AG04449 (cell line): ENCODE data around the gene ABL2.

Source experiments
- CTCF ChIA-PET: fragments of 350-600 bp; formaldehyde crosslinking; extraction: SDS; loops from one replicate; lab custom pipeline; 2021; ENCODE audit warnings: antibody characterized with exemption; lab: Yijun Ruan, JAX
- POLR2A ChIA-PET: fragments of 400-600, 350-600 bp; formaldehyde crosslinking; extraction: SDS; loops from one replicate; lab custom pipeline; 2020; ENCODE audit warnings: antibody characterized with exemption, inconsistent platforms; lab: Yijun Ruan, JAX
- DNase-seq: peaks from one replicate; pipeline ENCODE4 v3.0.0-alpha.2; 2010; ENCODE audit warnings: low read depth, low spot score
- H3K4me3 ChIP-seq: 2 replicates; pipeline ENCODE4 v1.5.1; 2011; ENCODE audit warnings: low read depth, mild to moderate bottlenecking, control low read depth, low read length
- CTCF ChIP-seq: IDR thresholded peaks from one replicate; pipeline ENCODE4 v1.5.1; 2011; ENCODE audit warnings: mild to moderate bottlenecking, moderate library complexity, low read length, control low read depth, inconsistent platforms; ENCODE audit not compliant: insufficient read depth; ENCODE audit errors: missing control alignments

The ABL2 gene

GRCh38 chr1:179195376-179195775, 34.1 kb downstream of the ABL2 start:
- no peak for TF ChIP-seq CTCF
- CTCF ChIA-PET, result interaction anchor here (1.0 to 5.6 kb wide), 6 partner anchors 14 to 117 kb away, joined by 3 to 74 read pairs (median 4); no protein-coding TSS in a partner anchor

GRCh38 chr1:179194068-179194537, 35.4 kb downstream of the ABL2 start:
- H3K4me3 ChIP-seq, result no peak overlapping the region
- CTCF ChIA-PET, result interaction anchor here (0.7 to 5.6 kb wide), 17 partner anchors 9 to 173 kb away, joined by 3 to 74 read pairs (median 4); partner anchors contain the start of gene TOR3A
- no peak for DNase-seq
- POLR2A ChIA-PET, result no interaction called here
- TF ChIP-seq CTCF, result no peak

More at GRCh38 chr1:179195376-179195775, 34.1 kb downstream of the ABL2 start:
- no peak overlapping the region for H3K4me3 ChIP-seq
- DNase-seq, result no peak
- POLR2A ChIA-PET, result no interaction called here

GRCh38 chr1:179190861-179191260, 38.6 kb downstream of the ABL2 start:
- TF ChIP-seq CTCF, result no peak
- DNase-seq, result no peak
- POLR2A ChIA-PET, result no interaction called here

GRCh38 chr1:179187735-179188471, 41.6 kb downstream of the ABL2 start:
- DNase-seq, result no peak
- CTCF ChIA-PET, result interaction anchor here (1.0 kb wide), 1 partner anchor 67 kb away, joined by 4 read pairs; no protein-coding TSS in a partner anchor
- POLR2A ChIA-PET, result no interaction called here
- no peak for TF ChIP-seq CTCF
- no peak overlapping the region for H3K4me3 ChIP-seq

More at GRCh38 chr1:179190861-179191260, 38.6 kb downstream of the ABL2 start:
- CTCF ChIA-PET, result interaction anchor here (1.2 to 1.7 kb wide), 3 partner anchors 70 to 105 kb away, joined by 3 to 5 read pairs (median 4); no protein-coding TSS in a partner anchor
- H3K4me3 ChIP-seq, result no peak overlapping the region

- CTCF ChIA-PET, result interaction anchor here (1.0 kb wide), 1 partner anchor 66 kb away, joined by 4 read pairs; no protein-coding TSS in a partner anchor
- no peak for DNase-seq
- H3K4me3 ChIP-seq, result no peak overlapping the region
- TF ChIP-seq CTCF, result no peak
- POLR2A ChIA-PET, result no interaction called here
Measured at GRCh38 chr1:179187043-179187442, 42.4 kb downstream of the ABL2 start.

- DNase-seq, result no peak
- no peak overlapping the region for H3K4me3 ChIP-seq
- POLR2A ChIA-PET, result no interaction called here
- CTCF ChIA-PET, result interaction anchor here (1.7 to 2.3 kb wide), 2 partner anchors 9 to 63 kb away, joined by 3 to 14 read pairs; no protein-coding TSS in a partner anchor
- TF ChIP-seq CTCF, result no peak
Measured at GRCh38 chr1:179184403-179184802, 45.1 kb downstream of the ABL2 start.
